GM19025 (cell line): ENCODE measurements around the gene CDC42BPG.
"Not testable (repeated sequence)": the region's sequence is repeated elsewhere in the genome, so short reads cannot be mapped to it uniquely, and the experiment has no call there.

Source experiments
- ATAC-seq: cut with Tn5 transposase; IDR thresholded peaks from one replicate; pipeline ENCODE4 v1.9.1; 2021; ENCODE audit warnings: mild to moderate bottlenecking, low read depth, moderate library complexity; ENCODE audit not compliant: unreplicated experiment

Gene CDC42BPG

DNA sequence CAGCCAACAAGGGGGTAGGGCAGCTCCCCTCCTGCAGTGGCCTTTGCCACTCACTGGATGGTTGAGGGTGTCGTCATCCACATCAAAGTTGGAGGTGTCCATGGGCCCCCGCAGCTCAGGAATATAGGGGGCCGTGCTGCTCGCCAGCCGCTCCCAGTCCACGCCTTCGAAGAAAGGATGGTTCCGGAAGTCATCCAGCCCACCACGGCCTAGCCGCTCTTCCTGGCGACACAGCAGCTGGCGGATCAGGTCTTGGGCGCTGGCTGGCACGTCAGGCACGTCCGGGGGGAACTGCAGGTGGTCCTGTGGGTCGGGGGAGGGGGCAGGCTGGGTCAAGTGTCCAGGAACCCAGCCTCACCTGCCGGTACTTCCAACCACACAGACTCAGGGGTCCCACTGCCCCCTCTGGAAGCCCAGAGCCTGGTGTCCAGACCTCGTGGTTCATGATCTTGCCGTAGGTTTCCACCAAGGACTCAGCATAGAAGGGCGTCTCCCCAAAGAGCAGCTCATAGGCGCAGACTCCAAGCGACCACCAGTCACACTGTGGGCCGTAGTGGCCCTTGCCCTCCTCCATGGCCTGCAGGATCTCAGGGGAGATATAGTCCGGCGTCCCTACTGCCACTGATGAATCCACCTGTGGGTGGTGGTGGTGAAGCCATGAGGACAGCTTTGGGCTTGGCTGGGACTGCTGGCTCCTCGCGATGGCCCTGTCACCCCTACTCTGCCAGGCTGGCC, 5.7 kb downstream of the CDC42BPG start:
- no peak for ATAC-seq

DNA sequence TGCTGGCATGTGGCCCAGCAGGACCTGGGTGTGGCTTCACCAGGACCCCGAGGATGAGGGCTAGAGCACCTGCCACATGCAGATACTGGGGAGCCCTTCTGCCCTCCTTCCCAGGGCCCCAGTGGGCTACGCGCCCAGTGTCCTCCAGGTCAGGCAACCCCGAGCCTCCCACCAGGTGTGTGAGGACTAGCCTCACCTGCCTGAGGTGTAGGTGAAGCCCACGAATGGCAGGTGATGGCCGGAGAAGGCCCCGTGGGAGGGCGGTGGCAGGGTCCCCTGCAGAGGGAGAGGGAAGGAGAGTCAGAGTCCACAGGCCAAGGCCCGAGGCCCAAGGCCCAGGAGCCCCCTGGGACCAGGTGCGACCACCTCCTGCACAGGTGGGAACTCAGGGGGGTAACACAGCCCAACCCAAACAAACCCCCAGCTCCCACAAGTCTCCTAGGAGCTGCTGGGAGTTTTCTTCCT, 6.5 kb downstream of the CDC42BPG start:
- ATAC-seq = no peak

DNA sequence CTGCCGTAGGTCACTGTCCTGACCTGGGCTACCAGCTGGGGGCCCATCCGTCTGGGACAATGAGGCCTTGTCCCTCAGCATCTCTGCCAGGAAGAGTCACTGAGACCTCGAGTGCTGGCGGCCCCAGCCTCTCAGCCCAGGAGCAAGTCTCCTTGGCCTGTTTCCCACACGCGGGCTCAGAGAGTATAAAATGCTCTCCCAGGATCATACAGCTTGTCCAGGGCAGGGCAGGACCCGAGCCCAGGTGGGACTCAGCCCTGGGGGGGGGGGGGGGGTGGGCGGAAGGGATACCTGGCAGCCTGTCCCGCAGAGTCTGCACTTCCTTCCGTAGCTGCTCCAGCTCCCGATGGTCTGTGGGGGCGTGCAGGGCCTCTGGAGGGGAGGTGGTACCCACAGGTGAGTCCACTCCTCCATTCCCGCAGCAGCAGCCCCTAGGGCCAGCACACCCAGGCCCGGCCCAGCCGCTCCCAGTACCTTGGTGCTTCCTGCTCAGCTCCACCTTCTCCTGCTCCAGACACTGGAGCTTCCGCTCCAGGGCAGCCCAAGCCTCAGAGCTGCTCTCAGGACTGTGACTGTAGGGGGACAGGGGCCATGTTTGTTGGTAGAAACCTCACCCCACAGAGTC, 7.9 kb downstream of the CDC42BPG start:
- no peak for ATAC-seq

DNA sequence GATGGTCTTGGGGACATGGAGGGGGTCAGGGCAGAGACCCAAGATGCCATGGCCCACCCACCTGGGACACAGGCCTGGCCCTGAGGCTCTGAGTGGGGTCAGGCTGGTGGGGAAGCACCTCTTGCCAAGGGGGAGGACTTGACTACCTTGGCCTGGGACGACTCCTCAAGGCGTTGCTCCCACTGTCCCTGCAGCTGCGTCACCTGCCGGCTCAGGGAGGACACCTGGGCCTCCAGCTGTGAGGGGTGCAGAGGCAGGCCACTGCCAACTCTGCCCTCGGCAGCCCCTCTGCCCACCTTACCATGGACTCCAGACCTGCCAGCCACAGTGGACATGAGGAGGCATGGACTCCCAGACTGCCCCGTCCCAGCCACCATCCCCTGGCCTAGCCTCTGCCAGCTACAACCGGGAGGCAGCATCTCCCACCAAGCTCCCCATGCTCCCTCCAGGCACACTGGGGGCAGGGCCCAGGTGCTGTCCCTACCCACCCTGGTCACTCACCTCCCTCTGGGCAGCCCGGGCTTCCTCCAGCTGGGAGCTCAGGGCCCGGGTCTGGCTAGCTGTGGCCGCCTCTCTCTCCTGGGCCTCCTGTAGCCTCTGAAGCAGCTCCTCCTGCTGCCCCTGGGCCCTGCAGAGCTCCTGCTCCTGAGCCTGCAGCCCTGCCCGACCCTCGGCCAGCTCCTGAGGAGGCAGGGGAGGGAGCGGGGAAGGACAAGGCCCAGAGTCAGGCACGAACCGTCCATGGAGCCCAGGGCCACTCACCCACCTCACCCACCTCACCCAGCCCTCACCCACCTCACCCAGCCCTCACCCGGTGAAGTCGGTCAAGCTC, 8.6 kb downstream of the CDC42BPG start:
- no peak for ATAC-seq

DNA sequence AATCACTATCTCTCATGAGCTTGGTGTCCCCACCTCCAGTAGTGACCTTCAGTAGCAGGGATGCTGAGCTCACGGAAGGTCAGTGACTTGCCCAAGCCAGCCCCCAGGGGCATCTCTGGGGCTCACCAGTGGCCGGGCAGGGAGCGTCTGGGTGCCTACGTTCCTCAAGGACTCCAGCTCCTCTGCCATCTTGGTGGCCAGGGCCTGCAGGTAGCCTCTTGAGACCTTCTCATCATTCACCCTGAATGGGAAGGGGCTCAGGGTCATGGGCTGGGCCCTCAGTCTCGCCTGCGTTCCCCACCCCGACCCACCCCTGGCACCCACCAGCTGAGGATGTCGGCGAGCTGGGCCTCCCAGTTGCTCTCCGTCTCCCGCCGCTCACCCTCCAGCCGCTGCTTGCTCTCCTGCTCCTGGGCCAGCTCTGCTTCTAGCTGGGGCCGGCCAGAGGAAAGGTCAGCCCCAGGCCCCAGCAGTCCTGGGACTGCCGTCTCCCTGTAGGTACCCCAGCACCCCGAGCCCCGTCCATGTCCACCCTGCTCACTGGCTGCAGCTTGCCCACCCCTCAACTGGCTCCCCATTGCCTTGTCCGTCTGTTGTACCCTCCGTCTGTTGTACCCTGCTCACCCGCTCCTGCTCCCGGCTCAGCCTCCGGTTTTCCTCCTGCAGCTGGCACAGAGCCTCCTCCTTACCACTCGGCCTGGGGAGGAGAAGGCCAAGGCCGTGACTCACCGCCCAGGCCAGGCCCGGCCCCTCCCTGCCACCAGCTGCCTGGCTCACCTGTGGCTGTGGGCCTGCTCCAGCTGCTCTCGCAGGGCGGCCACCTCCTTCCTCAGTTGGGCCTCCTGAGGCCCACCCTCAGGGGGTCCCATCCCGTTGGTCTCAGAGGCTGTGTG, 9.5 kb downstream of the CDC42BPG start:
- no peak for ATAC-seq

DNA sequence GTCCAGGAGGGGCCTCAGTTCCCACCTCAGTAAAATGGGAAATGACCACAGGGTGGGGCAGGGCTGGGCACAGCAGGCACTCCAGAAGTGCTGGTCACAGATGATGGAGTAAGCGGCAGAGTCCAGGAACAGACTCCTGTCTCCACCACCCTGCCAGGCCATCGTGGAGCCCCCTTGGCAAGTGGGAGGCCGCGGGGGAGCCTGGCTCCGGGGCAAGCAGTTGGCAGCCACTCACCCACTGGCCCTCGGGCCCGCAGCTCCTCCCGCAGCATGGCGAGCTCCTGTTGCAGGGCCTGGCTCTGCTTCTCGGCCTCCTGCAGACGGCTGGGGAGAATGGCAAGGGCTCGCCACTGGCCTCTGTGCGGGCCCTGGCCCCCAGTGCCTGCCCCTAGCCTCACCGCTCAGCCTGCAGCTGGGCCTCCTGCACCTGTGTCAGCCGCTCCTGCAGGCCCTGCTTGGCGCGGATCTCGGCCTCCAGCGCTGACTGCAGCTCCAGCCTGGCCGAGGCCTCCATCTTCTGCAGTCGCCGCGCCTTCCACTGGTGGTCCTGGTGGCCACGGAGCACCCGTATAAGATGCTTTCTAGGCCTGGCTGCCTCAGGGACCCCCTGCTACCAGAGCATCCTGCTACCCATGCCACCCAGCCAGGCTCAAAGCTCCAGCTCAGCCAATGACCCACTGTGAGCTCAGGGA, 10.3 kb downstream of the CDC42BPG start:
- ATAC-seq = no peak

DNA sequence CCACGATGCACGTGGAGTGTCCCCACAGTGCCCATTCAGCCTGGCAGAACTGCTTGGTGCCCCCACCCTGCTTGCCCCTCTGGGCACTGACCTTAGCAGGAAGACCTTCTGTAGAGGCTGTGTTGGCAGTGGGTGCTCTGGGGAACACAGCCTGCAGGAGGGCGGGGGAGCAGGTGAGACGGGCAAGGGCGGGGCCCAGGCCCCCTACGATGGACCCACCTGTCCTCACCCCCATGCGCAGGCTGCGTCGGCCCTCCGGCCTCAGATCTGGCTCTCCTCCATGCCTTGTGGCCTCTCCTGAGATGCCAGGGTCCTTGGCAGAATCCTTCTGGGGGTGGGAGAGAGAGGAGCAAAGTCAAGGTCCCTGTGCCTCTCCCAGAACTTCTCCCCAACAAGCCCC, 10.9 kb downstream of the CDC42BPG start:
- ATAC-seq = no peak

DNA sequence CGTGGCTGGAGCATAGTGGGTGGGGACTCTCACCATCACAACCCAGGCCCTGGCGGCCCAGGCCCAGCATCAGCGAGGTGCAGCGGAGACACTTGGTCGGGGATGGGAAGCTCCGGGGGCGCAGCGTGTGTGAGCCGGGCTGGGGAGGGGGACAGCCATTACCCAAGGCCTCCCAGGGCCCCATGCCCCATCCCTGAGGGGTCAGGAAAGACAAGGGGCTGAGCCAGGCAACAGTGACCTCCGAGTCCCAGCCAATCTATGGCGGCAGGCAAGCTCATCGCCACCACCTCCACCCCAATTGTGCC, 11.3 kb downstream of the CDC42BPG start:
- ATAC-seq = no peak

DNA sequence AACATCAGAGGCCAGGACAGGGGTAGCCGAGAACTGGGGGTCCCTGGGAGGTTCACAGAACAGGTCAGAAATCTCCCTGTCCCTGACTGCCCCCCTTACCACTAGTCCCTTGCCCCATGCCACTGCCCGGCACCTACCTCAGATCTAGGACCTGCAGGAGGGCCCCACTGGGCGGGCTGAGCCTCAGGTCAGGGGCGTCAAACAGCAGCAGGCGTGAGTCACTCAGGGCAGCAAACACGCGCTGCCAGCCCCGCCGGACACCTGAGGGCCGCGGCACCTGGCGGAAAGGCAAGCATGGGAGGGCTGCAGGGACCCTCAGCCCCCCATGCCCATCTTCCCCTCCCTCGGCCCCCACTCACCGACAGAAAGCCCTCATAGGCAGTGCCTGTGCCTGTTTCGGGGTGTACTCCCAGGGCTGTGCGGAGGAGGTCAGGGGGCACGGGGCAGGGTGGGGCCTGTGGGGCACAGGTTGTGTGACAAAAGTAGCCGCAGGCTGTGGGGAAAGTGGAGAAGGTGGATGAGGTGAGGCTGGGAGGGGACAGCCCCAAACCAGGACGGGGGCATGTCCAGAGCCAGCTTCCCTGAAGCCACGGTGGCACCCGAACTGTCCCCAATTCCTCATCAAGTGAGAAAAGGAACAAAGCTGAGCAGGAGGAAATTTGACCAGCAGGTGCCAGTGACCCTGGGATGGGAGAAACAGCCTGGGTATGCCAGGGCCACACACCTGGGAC, 11.8 kb downstream of the CDC42BPG start:
- ATAC-seq = no peak

DNA sequence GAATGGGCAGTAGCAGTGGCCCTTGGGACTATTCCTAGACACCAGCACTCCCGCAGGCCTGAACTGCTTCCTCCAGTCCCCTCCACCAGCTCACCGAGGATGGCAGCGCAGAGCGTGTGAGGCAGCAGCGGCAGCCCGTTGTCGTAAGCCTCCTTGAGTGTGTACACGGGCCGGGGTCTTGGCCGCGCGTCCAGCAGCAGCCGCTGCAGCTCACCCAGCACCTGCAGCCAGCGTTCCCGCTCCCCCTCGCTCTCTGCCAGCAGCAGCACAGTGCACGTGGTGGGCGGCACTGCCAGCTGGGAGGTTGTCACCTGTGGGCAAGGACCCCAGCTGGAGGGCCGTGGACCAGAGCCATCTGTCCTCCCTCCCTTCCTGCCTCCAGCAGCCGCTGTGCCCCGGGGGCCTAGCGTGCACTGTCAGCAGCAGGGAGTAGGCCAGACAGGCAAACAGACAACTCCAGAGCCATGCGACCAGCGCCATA, 13.0 kb downstream of the CDC42BPG start:
- ATAC-seq = no peak

DNA sequence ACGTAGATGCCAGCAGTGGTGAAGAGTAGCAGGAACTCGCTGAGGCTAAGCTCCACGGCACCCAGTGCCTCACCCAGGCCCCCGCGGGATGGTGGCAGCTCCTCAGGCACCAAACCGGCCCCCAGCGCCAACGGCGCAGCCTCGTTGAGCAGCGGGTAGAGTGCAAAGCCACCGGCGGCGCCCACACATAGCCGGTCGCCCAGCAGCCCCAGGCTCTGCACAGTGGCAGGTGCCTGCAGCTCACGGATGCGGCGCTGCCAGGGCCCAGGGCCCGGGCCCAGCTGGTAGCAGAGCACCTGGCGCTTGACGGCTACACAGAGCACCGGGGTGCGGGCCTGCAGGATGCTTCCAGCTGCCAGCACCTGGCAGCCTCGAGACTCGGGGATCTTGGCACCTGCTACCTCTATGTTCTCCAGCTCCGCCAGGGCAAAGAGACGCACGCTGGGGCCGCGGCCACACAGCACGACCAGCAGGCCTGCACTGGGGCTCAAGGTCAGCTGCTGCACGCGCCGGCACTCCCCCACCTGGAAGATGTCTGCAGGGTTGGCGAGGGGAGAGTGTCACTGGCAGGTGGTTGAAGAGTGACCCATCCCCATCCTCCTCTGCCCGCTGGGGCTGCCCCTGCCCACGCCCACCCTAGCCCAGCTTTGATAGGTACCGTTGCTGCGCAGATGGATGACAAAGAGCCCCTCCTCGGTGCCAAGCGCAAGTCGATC, 14.8 kb downstream of the CDC42BPG start:
- ATAC-seq = no peak

DNA sequence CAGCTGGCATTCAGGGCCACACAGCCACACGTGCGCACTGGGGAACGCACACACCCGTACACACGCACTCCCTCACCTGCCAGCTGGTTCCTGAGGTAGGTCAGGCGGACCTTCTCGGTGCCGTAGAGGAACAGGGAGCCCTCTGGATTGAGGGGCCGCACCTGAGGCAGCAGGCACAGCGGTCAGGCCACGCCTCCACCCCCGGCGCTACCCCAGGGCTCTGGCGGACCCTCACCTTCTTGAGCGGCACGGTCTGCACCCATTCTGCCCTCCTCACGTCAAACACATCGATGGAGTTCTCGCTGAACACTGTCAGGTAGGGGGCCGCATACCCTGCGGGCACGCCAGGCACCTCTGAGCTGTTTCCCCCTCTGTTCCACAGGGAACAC, 17.0 kb downstream of the CDC42BPG start:
- no peak for ATAC-seq

DNA sequence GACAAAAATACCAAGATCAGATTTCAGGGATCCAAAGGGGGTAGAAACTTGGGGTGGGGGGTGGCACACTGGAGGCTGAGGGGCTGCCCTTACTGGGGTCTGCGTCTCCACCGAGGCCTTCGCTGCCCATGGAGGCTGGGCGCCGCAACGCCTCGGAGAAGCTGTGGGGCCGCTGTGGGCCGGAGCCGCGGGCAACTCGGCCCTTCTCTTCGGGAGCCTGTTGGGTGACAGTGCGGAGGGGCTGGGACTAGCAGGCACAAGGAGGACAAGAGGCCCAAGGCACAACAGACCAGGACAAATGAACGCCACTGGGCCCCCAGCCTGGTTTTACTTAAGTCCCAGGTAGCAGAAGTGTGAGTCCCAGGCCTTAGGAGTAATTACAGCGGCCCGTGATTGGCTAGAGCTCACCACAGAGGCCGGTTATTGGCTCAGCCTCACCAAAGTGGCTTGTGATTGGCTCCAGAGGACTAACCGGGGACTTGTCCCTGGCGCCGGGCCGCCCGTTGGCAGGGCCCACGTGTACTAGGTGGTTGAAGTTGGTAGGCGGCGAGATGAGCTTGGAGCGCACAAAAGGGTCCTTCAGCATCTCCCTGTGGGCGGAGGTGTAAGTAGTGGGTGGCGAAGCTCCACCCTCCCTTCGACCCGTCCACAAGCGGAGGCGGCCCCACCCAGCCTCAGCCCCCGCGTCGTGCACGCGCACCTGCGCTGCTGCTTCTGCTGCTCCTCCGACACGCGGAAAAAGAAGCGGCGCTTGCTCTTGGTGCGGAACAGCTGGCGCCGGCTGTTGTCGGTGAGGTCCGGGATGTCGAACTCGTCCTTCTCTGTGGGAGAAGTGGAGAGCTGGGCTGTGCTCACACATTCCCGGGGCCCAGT, 17.6 kb downstream of the CDC42BPG start:
- no peak for ATAC-seq

DNA sequence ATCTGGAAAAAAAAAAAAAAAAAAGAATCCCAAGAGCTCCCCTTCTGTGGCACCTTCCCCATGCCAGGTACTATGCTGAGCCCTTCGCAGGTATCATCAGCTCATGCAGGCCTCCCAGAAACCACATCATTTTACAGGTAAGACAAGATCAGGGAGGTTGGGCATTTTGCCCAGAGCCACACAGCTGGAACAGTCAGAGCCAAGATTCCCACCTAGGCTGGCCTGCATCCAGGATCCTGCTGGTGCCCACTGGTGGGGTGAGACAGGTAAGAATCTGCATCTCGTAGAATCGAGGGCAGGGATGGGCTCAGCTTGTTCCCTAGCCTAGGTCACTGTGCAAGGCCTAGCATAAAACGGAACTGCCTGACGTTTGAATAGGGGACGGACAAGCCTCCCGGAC, 18.4 kb downstream of the CDC42BPG start:
- ATAC-seq = no peak

DNA sequence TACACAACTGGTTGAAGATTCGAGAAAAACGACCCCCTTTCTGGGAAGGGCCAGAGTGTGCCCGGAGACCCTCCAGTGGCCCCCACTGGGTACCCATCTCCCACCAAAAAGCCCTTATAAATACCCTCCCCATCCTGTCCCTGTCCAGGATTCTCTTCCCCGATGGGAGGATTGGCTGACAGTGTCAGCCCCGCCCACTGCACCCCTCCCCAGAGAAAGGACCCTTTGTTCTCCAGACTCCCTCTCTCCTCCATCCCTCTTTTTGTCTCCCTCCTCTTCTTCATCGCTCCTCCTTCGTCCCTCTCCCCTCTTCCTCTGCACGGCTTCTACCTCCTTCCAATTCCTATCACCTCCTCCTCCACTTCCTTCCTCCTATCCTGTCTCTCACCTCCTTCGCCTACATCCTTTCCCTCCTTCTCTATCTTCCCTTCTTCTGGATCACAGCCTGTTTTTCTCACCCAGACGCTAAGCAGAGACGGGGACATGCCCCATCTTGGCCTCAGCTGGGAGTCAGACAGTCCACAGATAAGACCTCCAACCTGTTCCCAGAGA, 20.8 kb downstream of the CDC42BPG start:
- no peak for ATAC-seq

DNA sequence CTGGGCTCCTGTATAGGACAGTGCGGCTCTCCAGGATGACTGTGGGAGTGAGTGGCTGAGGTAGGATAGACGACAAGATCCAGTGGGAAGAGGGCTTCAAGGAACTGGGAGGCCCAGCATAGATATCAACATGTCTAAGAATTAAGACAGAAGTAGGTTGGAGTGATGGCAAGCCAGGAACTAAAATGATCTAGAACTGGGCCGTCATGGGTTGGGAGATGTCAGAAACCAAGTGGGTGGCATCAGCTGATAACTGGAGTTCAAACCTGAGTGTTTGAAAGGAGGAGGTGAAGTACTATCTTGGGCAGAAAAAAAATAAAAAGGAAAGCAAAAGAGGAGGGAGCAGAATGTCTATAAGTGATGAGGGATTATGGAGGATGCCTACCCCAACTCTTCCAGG, 27.0 kb downstream of the CDC42BPG start:
- ATAC-seq = no peak

DNA sequence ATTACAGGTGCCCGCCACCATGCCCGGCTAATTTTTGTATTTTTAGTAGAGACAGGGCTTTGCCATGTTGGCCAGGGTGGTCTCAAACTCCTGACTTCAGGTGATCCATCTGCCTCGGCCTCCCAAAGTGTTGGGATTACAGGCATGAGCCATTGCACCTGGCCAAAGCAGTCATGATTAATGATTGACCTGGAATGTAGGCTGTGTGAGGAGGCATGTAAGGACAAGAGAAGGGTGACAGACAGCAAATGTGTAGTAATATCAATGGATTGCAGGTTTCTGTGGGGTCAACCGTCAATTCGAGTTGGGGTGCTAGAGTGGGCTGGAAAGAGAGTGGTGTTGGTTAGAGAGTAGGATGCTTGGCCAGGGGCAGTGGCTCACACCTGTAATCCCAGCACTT, 29.0 kb downstream of the CDC42BPG start:
- ATAC-seq = not testable (repeated sequence)
